Stimulated activated CD4-positive, alpha-beta T cell treated with anti-CD3 and anti-CD28 coated beads, Interleukin-15, amount 100 ng/mL, for 24 hours (primary cell): ENCODE data around the gene RREB1.

ENCODE experiments used
- DNase-seq: peaks from one replicate; pipeline ENCODE4 v3.0.0-alpha.2; 2020

RREB1 gene

GRCh38 chr6:7198833-7199800, 91.4 kb downstream of the RREB1 start:
- no peak for DNase-seq

GRCh38 chr6:7200598-7201443, 93.1 kb downstream of the RREB1 start:
- DNase-seq, result no peak

- no peak for DNase-seq
Measured at GRCh38 chr6:7201444-7201731, 93.6 kb downstream of the RREB1 start.

- DNase-seq, result peak; percentile 47
Measured at GRCh38 chr6:7201732-7202541, 94.2 kb downstream of the RREB1 start.

GRCh38 chr6:7202950-7203349, 95.2 kb downstream of the RREB1 start:
- DNase-seq, result no peak

GRCh38 chr6:7203939-7204338, 96.2 kb downstream of the RREB1 start:
- no peak for DNase-seq

- no peak for DNase-seq
Measured at GRCh38 chr6:7204726-7205125, 97.0 kb downstream of the RREB1 start.

- DNase-seq, result no peak
Measured at GRCh38 chr6:7207720-7208119, 100.0 kb downstream of the RREB1 start.

GRCh38 chr6:7213416-7213815, 105.7 kb downstream of the RREB1 start:
- no peak for DNase-seq

GRCh38 chr6:7214468-7214867, 106.7 kb downstream of the RREB1 start:
- no peak for DNase-seq

- no peak for DNase-seq
Measured at GRCh38 chr6:7215131-7215530, 107.4 kb downstream of the RREB1 start.

- DNase-seq, result no peak
Measured at GRCh38 chr6:7215798-7216231, 108.1 kb downstream of the RREB1 start.

- DNase-seq, result no peak
Measured at GRCh38 chr6:7216941-7217621, 109.3 kb downstream of the RREB1 start.

- no peak for DNase-seq
Measured at GRCh38 chr6:7218406-7218988, 110.7 kb downstream of the RREB1 start.

GRCh38 chr6:7219310-7219709, 111.5 kb downstream of the RREB1 start:
- no peak for DNase-seq

GRCh38 chr6:7222197-7222596, 114.4 kb downstream of the RREB1 start:
- no peak for DNase-seq

GRCh38 chr6:7224731-7225130, 117.0 kb downstream of the RREB1 start:
- no peak for DNase-seq

GRCh38 chr6:7228662-7229375, 121.1 kb downstream of the RREB1 start:
- DNase-seq, result no peak

- DNase-seq, result no peak
Measured at GRCh38 chr6:7229376-7230326, 121.9 kb downstream of the RREB1 start.

- no peak for DNase-seq
Measured at GRCh38 chr6:7230327-7230691, 122.5 kb downstream of the RREB1 start.
